ENCODE results near the gene COL27A1. TPM values are rescaled to one million over a fixed set of nuclear protein-coding genes. Genes with fewer than 3 reads are reported as not detected.

The COL27A1 gene
- total and polyA plus RNA-seq, 9 of the 15 experiments (the other 6 are each of a cell fraction or from before 2014, with no cell fraction given), result 0.07 TPM; not detected in 8

DNA sequence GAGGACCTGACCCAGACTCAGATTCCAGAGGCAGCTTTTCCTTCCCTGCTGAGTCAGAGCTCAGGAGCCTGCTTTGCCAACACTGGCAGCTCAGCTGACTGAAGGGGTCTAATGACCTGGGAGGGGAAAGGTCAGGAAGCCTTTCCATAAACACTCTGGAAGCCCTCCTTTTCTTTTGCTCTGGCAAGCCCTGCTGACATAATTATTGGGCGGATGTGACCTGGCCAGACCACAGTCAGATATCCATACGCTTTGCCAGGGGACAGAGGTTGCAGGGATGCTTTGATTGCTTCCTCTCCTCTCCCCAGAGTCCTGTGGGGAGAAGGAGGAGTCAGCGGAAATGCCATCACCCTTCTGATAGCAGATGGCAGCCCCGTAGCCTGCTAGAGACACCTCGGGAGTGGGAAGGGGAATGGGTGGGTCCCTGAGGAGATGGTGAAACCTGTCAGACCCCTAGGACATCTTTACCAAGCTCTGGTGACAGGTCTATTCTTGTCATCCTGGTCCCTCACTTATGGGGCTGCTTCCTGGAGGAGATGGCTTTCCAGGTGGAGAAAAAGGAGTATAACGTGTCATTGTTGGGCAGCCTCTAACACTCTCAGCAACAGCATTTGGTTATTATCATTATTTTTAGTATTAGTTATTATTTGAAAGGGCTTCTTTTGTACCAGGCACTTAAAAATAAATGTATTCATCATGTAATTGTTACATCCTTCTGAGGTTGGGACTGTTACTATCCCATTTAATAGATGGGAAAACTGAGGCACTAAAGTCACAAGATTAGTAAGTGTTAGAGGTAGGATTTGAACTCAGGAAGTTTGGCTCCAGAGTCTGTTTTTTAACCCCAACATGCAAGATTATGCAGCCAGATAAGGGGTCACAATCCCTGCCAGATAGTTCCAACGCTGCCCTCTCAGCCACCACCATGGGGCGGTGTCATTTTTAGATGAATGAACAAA lies 11.6 kb downstream of the COL27A1 start:
- Histone ChIP-seq H3K4me3 (no peak overlapping the region), H3K9me1 (ENCODE audit: control insufficient read depth, insufficient read depth, low read length) (no peaks in the 10 kb centered on the region), H3K36me3 (ENCODE audit: control insufficient read depth, insufficient read depth, low read length) (no peaks in the 10 kb centered on the region), H3K27me3 (ENCODE audit: control insufficient read depth in 2 of 2, insufficient read depth in 2 of 2, low read length in 2 of 2) (peaks cover 7 to 53% of the 10 kb centered on the region in 2 experiments; a peak in 3 of 5 replicates), H3K27ac (ENCODE audit: extremely low read depth, low read depth, low read length) (no peak overlapping the region), H4K20me1 (replicated peaks; ENCODE audit: control insufficient read depth, insufficient read depth, low read length) (0 out of 2 replicates have a peak, but pooled peaks cover 9% of the 10 kb centered on the region), H2AFZ (ENCODE audit: low read depth, low read length) (no peak overlapping the region), H3K79me2 (ENCODE audit: control insufficient read depth, insufficient read depth, low read length) (no peaks in the 10 kb centered on the region), H3K4me2 (ENCODE audit: insufficient read depth, low read length) (no peak overlapping the region), H3K9me3 (replicated peaks; ENCODE audit: control insufficient read depth, insufficient read depth, low read depth, low read length) (no peaks in the 10 kb centered on the region), H3K4me1 (replicated peaks in 1 of 2; ENCODE audit: control insufficient read depth in 2 of 2, insufficient read depth in 2 of 2, low read length in 2 of 2) (peaks cover 0 to 4% of the 10 kb centered on the region in 2 experiments; a peak in 2 of 5 replicates), H3K9ac (ENCODE audit: insufficient read depth in 1 of 2, low read depth in 2 of 2, low read length in 2 of 2) (no peak overlapping the region)
- POLR2A ChIA-PET, result no interaction called here
- BruUV-seq (replicated peaks), result no TSS peak
- ATAC-seq (no peak), FAIRE-seq (no peak), DNase-seq (ENCODE audit: extremely low read depth in 1 of 4, low spot score in 3 of 4) (no peak)
- TF ChIP-seq BCOR (IDR thresholded peaks at IDR 0.05), result 0 out of 2 replicates have a peak, but pooled peaks have one; percentile 27
- peak; percentile 73 for TF ChIP-seq RBM25 (IDR thresholded peaks at IDR 0.05; ENCODE audit: low read depth, low read length, severe bottlenecking)
- TF ChIP-seq, protein P1, sequence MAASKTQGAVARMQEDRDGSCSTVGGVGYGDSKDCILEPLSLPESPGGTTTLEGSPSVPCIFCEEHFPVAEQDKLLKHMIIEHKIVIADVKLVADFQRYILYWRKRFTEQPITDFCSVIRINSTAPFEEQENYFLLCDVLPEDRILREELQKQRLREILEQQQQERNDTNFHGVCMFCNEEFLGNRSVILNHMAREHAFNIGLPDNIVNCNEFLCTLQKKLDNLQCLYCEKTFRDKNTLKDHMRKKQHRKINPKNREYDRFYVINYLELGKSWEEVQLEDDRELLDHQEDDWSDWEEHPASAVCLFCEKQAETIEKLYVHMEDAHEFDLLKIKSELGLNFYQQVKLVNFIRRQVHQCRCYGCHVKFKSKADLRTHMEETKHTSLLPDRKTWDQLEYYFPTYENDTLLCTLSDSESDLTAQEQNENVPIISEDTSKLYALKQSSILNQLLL (CRISPR knock-in tag; IDR thresholded peaks at IDR 0.05; ENCODE audit: borderline replicate concordance), result no peak
- intact Hi-C loops (cut with micrococcal nuclease) (no loop called here), in situ Hi-C loops (cut with MboI) (no loop called here)
- CTCF ChIA-PET (ENCODE audit: low intra/inter-chr PET ratio), result no interaction called here
- 5% methylated on average over 8 of the region's 8 CpGs for WGBS (ENCODE audit: insufficient coverage, low coverage, missing lambda C conversion rate)

Data from K562 (cell line).